GM21528 (cell line): Measurements from ENCODE around the gene MYO16.
"Not testable (repeated sequence)": the region's sequence is repeated elsewhere in the genome, so short reads cannot be mapped to it uniquely, and the experiment has no call there.

Source experiments
- ATAC-seq: cut with Tn5 transposase; IDR thresholded peaks from one replicate; pipeline ENCODE4 v1.9.1; 2021; ENCODE audit warnings: mild to moderate bottlenecking, moderate library complexity; ENCODE audit not compliant: unreplicated experiment, low FRiP score

The MYO16 gene

DNA sequence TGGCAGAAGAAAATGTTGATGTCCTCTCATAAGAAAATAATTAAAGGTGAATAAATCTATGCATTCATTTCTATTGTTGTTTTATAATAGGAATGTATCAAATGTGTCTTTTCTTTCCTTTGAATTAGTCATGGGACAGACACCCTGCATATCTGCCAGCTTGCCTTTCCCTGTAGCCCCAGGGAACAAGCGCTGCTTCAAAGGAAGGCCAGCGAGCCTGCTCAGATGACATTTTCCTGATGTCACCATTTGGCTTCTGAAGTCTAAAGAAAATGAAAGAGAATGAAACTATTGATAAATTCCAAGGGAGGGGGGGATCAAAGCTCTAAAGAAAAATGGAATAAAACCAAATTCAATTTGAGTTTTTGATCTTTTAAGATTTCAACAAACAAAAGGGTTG is 582.2 kb downstream of the MYO16 start:
- ATAC-seq, result no peak

DNA sequence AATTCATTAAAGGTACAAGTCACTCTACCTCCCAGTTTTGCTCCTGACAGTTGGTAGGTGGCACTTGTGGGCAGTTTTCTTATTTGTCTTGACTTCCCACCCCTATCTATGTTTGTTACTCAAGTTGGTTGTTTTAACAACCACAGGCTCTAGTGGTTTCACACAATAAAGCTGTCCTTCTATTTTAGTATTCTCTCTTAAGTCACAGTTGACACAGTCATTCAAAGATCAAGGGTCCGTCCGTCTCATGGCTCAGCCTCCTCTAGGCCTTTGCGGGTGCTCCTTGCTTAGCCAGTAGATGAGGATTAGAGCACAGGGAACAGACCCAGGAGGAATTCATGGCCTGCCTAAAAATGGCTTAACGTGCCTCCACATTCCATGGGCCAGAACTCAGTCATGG is 583.2 kb downstream of the MYO16 start:
- no peak for ATAC-seq

DNA sequence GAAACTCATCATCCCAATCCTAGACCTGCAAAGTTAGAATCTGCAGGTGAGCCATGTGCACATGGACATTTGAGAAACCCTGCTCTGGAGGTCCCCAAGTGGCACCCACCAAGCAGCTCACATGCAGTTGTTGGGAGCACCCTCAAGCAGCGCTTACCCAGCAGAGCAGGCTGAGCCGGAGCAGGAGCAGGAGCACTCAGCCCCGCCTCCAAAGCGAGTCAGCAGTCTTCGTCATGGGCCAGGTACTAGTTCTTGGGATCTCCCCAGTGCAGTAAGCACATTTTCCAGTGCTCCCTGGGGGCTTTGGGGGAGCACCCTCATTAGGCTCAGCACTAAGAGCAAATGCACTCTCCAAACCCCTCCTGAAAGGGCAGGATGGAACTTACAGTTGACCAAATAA is 584.3 kb downstream of the MYO16 start:
- no peak for ATAC-seq

DNA sequence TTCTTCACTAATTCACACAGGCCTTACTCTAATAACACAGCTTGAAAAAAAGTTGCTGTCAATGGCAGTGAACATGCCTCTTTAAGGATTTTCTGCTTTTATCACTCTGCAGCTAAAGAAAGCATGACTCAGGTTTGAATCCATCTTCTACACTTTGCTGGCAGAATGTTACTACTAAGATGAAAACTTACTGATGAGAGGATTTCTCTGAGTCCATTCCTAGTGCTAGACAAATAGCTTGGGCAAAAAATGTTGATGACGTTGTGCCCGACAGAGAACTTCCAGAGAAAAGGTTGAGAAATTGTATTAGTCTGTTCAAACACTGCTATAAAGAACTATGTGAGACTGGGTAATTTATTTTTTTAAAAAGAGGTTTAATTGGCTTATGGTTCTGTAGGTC is 585.0 kb downstream of the MYO16 start:
- no peak for ATAC-seq

DNA sequence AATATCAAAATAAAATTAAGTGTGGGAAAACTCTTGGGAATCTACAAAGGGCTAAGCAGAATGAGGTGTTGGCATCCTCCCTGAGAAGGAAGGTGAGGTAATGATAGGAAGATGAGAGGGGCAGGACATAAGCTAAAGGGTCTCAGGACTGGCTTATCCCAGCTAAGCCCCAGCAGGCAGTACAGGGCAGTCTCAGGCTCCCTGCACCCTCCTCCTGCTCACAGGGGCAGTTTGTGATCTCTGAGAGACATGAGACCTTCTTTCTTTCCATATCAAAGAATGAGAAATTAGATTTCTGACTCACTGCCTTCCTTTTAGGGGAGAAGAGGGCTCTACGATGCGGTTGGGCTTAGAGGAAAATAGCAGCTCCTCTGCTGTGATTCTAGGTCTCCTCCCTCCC is 586.0 kb downstream of the MYO16 start:
- ATAC-seq, result no peak

DNA sequence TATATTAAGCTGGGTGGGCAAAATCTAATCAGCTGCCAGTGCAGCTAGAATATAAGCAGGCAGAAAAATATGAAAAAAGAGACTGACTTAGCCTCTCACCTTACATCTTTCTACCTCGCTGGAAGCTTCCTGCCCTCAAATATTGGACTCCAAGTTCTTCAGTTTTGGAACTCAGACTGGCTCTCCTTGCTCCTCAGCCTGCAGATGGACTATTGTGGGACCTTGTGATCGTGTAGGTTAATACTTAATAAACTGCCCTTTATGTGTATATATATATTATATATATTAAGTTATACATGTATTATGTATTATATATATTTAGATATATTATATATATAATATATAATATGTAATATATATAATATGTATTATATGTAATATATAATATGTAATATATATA is 588.1 kb downstream of the MYO16 start:
- ATAC-seq, result not testable (repeated sequence)

DNA sequence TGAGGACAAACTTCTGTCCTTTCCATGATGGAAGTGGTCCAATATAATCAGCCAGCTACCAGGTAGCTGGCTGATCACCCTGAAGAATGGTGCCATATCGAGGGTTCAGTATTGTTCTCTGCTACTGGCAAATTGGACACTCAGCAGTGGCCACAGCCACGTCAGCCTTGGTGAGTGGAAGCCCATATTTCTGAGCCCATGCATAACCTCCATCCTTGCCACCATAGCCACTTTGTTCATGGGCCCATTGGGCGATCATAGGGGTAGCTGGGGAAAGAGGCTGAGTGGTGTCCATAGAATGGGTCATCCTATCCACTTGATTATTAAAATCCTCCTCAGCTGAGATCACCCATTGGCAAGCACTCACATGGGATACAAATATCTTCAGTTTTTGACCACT is 591.2 kb downstream of the MYO16 start:
- no peak for ATAC-seq

DNA sequence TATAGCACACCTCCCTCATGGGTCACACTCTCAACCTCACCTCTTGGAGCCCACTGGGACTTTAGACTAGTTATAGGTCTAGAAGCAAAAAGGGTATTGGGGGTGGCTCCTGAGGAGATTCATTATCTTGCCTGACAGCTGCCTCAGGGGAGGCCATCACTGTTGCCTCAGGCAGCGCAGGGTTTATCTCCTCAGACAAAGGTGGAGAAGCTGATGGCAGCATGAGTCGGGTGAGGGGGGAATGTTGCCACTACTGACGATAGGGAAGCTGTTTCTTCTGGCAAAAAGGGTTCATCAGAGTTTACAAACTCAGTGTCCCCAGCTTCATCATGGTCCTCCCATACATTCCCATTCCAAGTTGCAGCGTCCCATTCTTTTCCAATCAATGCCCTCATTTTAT is 594.6 kb downstream of the MYO16 start:
- no peak for ATAC-seq

DNA sequence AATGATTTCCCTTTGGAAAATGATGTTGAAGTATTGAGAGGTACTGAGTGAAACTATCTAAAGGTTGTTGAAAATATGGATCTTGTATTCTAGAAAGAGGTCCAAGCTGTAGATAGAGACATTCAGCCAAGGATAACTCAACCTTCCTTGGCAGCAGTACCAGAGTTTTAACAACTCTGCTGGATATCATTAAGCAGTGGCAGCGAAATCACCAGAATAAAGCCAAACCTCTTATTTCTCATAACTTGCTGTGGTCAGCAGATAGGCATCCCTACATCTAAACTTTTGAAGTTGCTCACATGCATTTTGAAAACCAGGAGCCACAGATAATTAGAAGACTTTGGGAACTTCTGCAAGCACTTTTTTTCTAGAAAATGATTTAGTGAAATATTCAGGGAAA is 597.2 kb downstream of the MYO16 start:
- no peak for ATAC-seq

DNA sequence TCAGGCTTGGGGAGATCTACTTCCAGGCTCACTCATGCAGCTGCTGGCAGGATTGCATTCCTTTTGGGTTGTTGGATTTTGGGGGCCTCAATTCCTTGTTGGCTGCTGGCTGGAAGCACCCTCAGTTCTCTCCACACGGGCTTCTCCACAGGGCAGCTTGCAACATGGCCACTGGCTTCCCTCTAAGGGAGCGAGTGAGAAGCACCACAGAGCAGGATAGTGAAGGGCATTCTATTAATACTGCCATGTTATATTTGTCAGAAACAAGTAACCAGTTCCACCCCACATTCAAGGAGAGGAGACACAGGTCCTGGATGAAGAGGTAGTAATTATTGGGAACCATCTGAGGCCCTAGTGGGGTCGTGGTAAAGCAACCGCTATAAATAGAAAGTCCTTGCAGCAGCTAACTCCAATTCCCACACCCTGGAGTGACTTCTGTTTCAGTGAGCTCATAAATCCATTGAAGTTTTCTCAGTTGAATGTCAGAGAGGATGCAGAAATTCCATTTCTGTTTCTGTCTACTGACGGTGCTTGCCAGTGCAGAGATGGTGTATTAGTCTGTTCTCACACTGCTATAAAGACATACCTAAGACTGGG is 598.0 kb downstream of the MYO16 start:
- no peak for ATAC-seq

DNA sequence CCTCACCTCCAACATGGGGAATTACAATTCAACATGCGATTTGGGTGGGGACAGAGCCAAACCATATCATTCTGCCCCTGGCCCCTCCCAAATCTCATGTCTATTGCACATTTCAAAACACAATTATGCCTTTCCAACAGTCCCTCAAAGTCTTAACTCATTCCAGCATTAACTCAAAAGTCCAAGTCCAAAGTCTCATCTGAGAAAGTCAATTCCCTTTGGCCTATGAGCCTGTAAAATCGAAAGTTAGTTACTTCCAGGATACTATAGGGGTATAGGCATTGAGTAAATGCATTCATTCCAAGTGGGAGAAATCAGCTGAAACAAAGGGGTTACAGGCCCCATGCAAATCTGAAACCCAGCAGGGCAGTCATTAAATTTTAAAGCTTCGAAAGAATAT is 598.8 kb downstream of the MYO16 start:
- ATAC-seq, result no peak

DNA sequence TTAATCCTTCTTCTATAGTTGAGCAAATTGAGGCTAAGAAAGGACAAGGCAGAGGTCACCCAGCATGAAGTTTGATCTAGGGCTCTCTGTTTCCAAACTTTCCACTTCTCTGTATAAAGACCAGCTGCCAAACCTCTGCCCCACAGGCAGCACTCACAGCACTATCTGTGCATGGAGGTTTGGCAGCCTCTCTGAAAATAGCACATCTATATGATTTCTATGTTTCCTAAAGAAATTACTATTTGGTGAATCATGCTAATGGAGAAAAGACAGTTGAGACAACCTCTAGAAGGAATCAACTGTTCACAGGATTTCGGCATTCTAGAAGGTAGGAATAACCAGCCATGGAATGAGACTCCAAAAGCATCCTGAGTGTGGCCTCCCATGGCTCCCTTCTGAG is 602.5 kb downstream of the MYO16 start:
- no peak for ATAC-seq

DNA sequence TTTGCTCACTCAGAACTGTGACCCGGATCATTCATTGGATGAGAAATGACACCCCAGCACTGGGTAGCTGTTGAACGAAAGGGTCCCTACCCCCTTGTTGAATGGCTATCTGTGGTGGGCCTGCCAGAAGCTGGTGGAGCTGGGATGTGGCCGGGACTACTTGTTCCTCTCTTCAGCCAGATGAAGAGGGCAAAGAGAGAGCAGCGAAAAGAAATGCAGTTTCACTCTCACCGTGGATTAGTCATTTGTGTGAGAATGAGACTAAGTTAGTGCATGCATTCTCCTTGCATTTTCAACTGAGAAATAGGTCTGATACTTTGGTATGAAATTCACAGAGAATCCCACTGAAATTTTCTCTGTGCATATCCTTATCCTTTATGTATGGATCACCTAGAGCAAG is 603.9 kb downstream of the MYO16 start:
- no peak for ATAC-seq

DNA sequence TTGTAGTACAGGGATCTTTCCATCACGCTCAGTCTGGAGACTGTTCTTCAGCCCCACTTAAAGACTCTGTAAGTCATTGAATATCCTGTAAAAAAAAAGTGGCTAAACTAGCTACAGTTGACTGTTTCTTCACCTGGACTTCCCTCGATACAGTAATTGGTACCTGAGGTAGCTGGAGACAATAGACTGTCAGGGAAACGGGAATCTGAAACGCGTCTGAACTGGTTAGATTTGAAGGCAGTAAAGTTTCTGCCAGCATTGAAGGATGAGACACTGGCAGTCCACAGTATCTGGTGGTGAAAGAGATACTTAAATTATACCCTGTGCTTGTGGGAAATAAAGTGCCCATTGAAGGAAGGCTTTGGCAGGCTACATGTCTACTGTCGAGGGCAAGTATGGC is 606.5 kb downstream of the MYO16 start:
- ATAC-seq, result no peak

DNA sequence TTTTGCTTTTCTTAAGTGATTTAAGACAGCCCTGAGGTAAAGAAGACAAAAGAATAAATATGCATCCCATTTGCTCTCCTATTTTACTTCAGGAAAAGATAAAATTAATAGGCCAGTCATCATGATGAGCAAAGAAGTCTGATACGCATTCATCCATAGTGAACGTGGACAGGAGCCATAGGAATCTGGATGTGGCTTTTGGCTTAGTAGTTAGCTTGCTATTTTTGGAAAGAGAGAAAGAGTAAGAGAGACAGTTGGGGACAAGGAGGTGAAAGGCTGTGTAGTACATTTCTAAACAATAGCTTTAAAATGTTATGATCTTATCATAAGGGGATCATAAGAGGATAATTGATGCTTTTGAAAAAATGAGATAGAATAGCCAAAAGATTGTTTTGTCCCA is 611.7 kb downstream of the MYO16 start:
- no peak for ATAC-seq

DNA sequence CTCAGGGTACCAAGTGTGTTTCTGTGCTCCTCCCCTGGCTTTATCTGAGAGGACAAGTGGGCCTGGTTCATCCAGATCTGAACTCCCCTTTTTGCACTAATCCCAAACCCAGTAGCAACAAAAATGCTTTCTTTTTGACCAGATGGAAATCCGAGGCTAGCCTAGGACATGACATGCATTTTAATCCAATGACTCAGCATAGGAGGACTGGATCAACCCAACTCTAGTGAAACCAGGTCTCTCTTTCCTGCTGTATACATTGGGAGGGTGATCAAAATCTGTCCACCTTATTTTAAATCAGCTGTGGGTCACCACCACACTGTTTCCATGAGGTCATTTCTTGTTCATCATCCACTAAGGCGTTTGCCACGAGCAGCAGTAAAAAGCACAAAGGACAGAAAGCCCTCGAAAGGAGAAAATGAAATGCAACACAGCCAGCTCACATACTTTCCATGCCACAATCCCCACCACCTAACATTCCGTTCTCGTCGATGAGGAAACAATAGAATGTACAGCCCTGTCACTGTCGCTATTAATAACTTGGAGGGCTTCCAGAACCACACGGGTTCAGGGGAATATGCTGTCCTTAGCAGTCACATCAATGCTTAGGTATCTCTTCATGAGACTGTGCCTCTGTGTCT is 614.0 kb downstream of the MYO16 start:
- no peak for ATAC-seq

DNA sequence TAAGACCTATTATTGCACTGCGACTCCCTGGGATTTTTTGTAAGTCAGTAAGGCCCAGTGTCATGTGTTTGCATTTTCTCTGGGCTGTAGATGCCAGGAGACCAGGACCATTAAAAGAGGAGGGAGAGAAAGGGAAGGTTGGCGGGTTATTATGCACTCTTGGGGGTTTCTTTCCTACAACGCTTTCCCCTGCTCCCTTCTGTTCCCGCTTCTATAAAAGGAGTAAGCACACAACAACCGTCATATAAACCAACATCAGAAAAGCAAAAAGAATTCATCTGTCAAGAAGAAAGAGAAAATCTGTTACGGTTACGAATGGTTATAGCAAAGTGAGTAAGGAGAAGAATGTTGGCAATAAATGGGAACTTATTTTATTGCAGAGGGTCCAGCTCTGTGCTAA is 615.2 kb downstream of the MYO16 start:
- ATAC-seq, result no peak

DNA sequence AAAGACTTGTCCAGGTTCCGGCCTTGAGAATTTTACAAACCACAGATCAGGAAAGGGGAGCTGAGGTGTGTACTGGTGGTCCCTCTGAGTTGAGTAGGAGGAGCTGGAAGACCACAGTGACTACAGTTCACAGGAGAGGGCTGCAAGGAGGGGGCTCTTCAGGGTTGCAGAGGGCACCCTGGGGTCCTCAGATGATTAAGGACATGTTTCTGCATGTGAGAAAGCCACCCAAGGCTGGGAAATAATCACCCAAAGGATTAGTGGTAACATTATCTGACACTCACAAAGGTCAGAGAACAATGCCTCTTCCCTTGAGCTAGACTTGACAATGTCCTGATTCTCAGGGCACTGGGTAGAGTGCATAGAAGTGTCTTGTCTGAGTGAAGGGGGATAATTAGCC is 616.6 kb downstream of the MYO16 start:
- ATAC-seq, result no peak

DNA sequence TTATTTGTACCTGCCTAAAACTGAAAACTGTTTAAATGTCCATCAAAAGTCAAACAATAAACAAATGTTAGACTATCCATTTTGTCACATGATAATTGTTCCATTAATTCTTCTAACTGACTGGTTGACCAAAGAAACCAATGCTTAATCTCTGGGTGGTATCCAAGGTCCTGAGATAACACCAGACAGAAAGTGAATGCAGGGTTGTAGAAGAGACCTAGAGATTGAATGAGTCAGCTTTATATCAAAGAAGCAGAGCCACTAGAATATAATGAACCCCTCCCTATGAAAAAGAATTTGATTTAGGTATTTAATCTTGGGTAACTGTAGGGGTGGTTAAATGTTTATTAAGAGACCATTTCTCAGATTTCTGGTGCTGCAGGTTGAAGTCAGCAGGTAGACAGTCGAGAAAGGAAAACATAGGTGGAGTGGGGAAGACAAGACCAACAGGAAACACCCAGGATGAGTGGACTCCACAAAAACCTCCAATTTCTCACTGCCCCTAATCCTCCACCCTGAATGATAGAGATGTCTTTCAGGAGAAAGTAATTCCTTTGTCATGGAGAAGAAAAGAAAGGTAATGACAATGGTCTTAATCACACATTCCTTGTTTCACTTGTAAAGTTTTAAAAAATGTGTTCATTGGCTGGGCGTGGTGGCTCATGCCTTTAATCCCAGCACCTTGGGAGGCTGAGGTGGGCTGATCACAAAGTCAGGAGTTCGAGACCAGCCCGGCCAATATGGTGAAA is 620.5 kb downstream of the MYO16 start:
- ATAC-seq, result no peak

DNA sequence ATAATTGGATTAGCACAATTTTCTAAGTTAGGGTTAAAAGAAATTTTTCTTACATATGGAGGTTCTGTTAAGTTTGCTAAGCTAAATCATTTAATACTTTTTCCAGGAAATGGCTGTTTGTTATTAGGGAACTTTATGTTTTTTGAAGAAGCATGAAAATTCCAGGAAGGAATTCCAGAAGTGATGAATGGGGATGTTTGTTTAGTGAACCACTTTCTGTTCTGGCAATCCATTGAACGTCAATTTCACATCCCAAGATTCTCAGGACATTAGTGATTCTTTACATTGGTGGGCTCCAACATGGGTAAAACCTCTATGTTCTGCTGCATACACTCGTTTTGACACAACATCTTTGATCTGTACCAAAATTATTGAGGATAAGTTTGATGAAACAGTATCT is 622.5 kb downstream of the MYO16 start:
- ATAC-seq, result no peak

DNA sequence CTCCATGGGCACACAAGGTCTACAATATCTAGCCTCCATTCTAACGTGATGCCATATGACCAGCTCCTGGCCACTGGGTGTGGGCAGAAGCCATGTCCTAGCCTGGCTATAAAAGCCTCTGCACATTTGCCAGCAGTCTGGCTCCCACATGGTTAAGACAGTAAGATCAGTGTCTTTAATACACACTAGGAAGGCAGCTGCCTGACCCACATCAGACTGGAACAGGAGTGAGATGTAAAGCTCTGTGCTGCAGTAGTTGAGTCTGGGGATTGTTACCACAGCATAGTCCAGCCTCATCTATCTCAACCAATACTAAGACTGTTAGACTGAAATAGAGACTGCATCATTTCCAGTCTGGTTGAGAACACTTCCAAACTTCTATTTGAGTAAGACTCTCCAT is 623.9 kb downstream of the MYO16 start:
- ATAC-seq, result no peak

DNA sequence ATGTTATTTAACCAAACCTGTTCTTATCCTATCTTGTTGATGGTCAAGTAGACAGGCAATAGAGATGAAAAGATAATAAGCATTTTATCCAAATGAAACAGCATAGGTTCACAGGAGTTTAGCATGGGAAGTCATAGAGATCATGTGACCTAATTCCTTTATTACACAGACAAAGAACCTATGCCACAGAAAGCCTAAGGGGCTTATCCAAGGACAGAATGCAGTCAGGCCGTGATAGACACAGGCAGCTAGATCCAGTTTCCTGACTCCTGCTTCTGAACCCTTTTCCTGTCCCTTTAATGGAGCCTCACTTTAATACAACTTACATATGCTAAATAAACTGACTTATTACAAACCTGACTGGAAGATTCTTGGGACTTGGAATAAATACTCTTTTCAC is 624.9 kb downstream of the MYO16 start:
- ATAC-seq, result no peak
